Mesenchymal stem cell (in vitro differentiated cells and primary cell): ENCODE data around the gene CISD2.

Experiments used
- DNase-seq: peaks from one replicate; pipeline ENCODE4 v3.0.0-alpha.2; 2013
- H2AFZ ChIP-seq: one replicate; pipeline ENCODE4 v1.6.1; 2013; ENCODE audit warnings: low read depth, mild to moderate bottlenecking, control low read depth, inconsistent platforms, low read length, moderate library complexity
- H2AK5ac ChIP-seq: 2 replicates; pipeline ENCODE4 v1.6.1; 2013; ENCODE audit warnings: low read length, moderate library complexity, mild to moderate bottlenecking, inconsistent platforms; ENCODE audit not compliant: severe bottlenecking
- H2BK120ac ChIP-seq: one replicate; pipeline ENCODE4 v1.6.1; 2013; ENCODE audit warnings: low read depth, mild to moderate bottlenecking, inconsistent platforms, low read length, moderate library complexity
- H2BK12ac ChIP-seq, 2 experiments: one replicate each; pipeline ENCODE4 v1.6.1; 2013; ENCODE audit warnings: inconsistent platforms in 2 of 2, low read length in 2 of 2, mild to moderate bottlenecking in 2 of 2, moderate library complexity in 2 of 2, control low read depth in 1 of 2
- H2BK15ac ChIP-seq: one replicate; pipeline ENCODE4 v1.6.1; 2013; ENCODE audit warnings: mild to moderate bottlenecking, low read depth, inconsistent platforms; ENCODE audit not compliant: poor library complexity, severe bottlenecking
- H2BK5ac ChIP-seq: 2 replicates; pipeline ENCODE4 v1.6.1; 2013; ENCODE audit warnings: low read depth, mild to moderate bottlenecking, low read length, control low read depth, inconsistent platforms; ENCODE audit not compliant: poor library complexity, severe bottlenecking
- H3K14ac ChIP-seq, 2 experiments: one replicate each; pipeline ENCODE4 v1.6.1; 2013; ENCODE audit warnings: inconsistent platforms in 2 of 2, low read length in 2 of 2, control low read depth in 1 of 2, mild to moderate bottlenecking in 1 of 2, moderate library complexity in 1 of 2
- H3K18ac ChIP-seq, 2 experiments: one replicate each; pipeline ENCODE4 v1.6.1; 2013; ENCODE audit warnings: inconsistent platforms in 2 of 2, low read length in 2 of 2, control low read depth in 1 of 2, low read depth in 1 of 2, mild to moderate bottlenecking in 1 of 2
- H3K23ac ChIP-seq, 2 experiments: one replicate each; pipeline ENCODE4 v1.6.1; 2013; ENCODE audit warnings: inconsistent platforms in 2 of 2, low read length in 2 of 2, mild to moderate bottlenecking in 2 of 2, moderate library complexity in 2 of 2, control low read depth in 1 of 2
- H3K27ac ChIP-seq: 2 replicates; pipeline ENCODE4 v1.5.1; 2013; ENCODE audit warnings: mild to moderate bottlenecking, moderate library complexity, low read length, control low read depth, inconsistent platforms; ENCODE audit not compliant: poor library complexity, severe bottlenecking
- H3K27me3 ChIP-seq, 2 experiments: 2 replicates each; pipeline versions ENCODE4 v1.6.1 to v1.7.0; 2013; ENCODE audit warnings: low read length in 2 of 2, mild to moderate bottlenecking in 2 of 2, moderate library complexity in 2 of 2, control low read depth in 1 of 2, inconsistent platforms in 1 of 2; ENCODE audit not compliant: control insufficient read depth in 1 of 2, insufficient read depth in 1 of 2
- H3K36me3 ChIP-seq, 2 experiments: 2 replicates each; pipeline versions ENCODE4 v1.6.1 to v1.7.0; 2013; ENCODE audit warnings: low read length in 2 of 2, control low read depth in 1 of 2, inconsistent platforms in 1 of 2, low read depth in 1 of 2, mild to moderate bottlenecking in 1 of 2; ENCODE audit not compliant: insufficient read depth in 2 of 2, control insufficient read depth in 1 of 2
- H3K4ac ChIP-seq, 2 experiments: one replicate each; pipeline ENCODE4 v1.6.1; 2013; ENCODE audit warnings: inconsistent platforms in 2 of 2, low read length in 2 of 2, mild to moderate bottlenecking in 2 of 2, moderate library complexity in 2 of 2, control low read depth in 1 of 2, low read depth in 1 of 2
- H3K4me1 ChIP-seq: 2 replicates; pipeline ENCODE4 v1.6.1; 2013; ENCODE audit warnings: low read depth, low read length, control low read depth; ENCODE audit not compliant: control insufficient read depth, insufficient read depth
- H3K4me2 ChIP-seq: 2 replicates; pipeline ENCODE4 v1.6.1; 2013; ENCODE audit warnings: low read length, mild to moderate bottlenecking, inconsistent platforms; ENCODE audit not compliant: poor library complexity, severe bottlenecking
- H3K4me3 ChIP-seq, 2 experiments: 2 replicates each; pipeline versions ENCODE4 v1.5.1 to v1.7.0; 2013; ENCODE audit warnings: low read length in 2 of 2, mild to moderate bottlenecking in 2 of 2, control low read depth in 1 of 2, low read depth in 1 of 2; ENCODE audit not compliant: insufficient read depth in 1 of 2
- H3K79me1 ChIP-seq: replicated peaks from 2 replicates; pipeline ENCODE4 v1.6.1; 2013; ENCODE audit warnings: mild to moderate bottlenecking, control low read depth, low read length, inconsistent platforms; ENCODE audit not compliant: poor library complexity, severe bottlenecking
- H3K9ac ChIP-seq: 2 replicates; pipeline ENCODE4 v1.7.0; 2013; ENCODE audit warnings: mild to moderate bottlenecking, low read length, moderate library complexity
- H3K9me3 ChIP-seq: 2 replicates; pipeline ENCODE4 v1.7.0; 2013; ENCODE audit warnings: mild to moderate bottlenecking, low read length; ENCODE audit not compliant: control insufficient read depth
- H4K8ac ChIP-seq: one replicate; pipeline ENCODE4 v1.6.1; 2013; ENCODE audit warnings: inconsistent platforms, mild to moderate bottlenecking, low read length, moderate library complexity
- H4K91ac ChIP-seq: one replicate; pipeline ENCODE4 v1.6.1; 2013; ENCODE audit warnings: mild to moderate bottlenecking, low read length, inconsistent platforms
- WGBS: methylation state at CpG from one replicate; pipeline ENCODE4 v1.1.7; 2013; ENCODE audit warnings: mixed read lengths; 5-methylcytosine and 5-hydroxymethylcytosine counted together

CISD2 gene

DNA sequence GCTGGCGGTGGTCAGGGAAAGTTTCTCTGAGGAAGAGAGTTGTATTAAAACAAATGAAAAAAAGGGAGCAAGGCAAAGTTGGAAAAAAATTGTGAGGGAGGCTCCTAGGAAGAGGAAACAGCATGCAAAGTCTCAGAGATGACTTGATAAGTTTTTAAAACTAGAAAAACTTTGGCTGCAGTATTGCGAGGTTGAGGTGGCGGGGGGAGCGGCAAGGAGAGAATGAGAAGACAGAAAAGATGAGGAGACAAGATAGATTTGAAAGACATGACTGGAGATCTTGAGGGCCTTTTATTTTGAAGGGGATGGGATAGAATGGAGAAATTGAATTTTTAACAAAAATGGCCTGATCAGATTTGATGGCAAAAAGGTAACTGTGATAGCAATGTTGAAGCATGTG lies 36.7 kb upstream of the CISD2 start:
- H3K9ac ChIP-seq = no peak overlapping the region
- no peak overlapping the region for H3K4me3 ChIP-seq
- no peaks in the 10 kb centered on the region for H3K27me3 ChIP-seq
- H4K91ac ChIP-seq = no peak overlapping the region
- peaks cover 3% of the 10 kb centered on the region for H3K4me1 ChIP-seq
- no peak overlapping the region for H3K18ac ChIP-seq
- no peak overlapping the region for H2AK5ac ChIP-seq
- no peak overlapping the region for H3K4ac ChIP-seq
- no peak for DNase-seq
- no peak overlapping the region for H2AFZ ChIP-seq
- H3K4me2 ChIP-seq = no peak overlapping the region
- no peak overlapping the region for H2BK15ac ChIP-seq
- H3K9me3 ChIP-seq = no peaks in the 10 kb centered on the region
- no peak overlapping the region for H4K8ac ChIP-seq
- H3K23ac ChIP-seq = no peak overlapping the region
- H3K79me1 ChIP-seq = peaks cover 6% of the 10 kb centered on the region
- no peaks in the 10 kb centered on the region for H3K36me3 ChIP-seq
- H2BK12ac ChIP-seq = no peak overlapping the region
- H2BK5ac ChIP-seq = no peak overlapping the region
- H3K14ac ChIP-seq = no peak overlapping the region
- H3K27ac ChIP-seq = no peak overlapping the region
- 97% methylated on average over 4 of the region's 4 CpGs for WGBS
- no peak overlapping the region for H2BK120ac ChIP-seq

DNA sequence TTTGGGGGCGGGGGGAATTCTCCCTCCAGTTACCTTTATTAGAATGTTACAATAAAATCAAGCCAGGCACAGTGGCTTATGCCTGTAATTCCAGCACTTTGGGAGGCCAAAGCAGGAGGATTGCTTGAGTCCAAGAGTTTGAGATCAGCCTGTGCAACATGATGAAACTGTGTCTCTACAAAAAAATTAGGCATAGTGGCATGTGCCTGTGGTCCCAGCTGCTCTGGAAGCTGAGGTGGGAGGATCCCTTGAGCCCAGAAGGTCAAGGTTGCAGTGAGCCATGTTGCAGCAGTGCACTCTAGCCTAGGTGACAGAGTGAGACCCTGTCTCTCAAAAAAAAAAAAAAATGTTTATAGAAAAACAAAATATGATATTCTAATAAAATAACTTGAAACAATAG lies 36.1 kb upstream of the CISD2 start:
- H3K9me3 ChIP-seq = no peaks in the 10 kb centered on the region
- H2BK15ac ChIP-seq = no peak overlapping the region
- H3K4ac ChIP-seq = no peak overlapping the region
- H2BK12ac ChIP-seq = no peak overlapping the region
- H3K27me3 ChIP-seq = no peaks in the 10 kb centered on the region
- H3K14ac ChIP-seq = no peak overlapping the region
- H2BK5ac ChIP-seq = no peak overlapping the region
- no peaks in the 10 kb centered on the region for H3K36me3 ChIP-seq
- no peak overlapping the region for H3K23ac ChIP-seq
- no peak overlapping the region for H3K4me2 ChIP-seq
- no peak overlapping the region for H4K91ac ChIP-seq
- H3K27ac ChIP-seq = no peak overlapping the region
- no peak overlapping the region for H3K9ac ChIP-seq
- H4K8ac ChIP-seq = no peak overlapping the region
- no peak overlapping the region for H3K18ac ChIP-seq
- H2AFZ ChIP-seq = no peak overlapping the region
- no peak overlapping the region for H2AK5ac ChIP-seq
- H2BK120ac ChIP-seq = no peak overlapping the region
- WGBS = no CpG with 5 or more reads among the region's 1 CpG
- H3K79me1 ChIP-seq = peaks cover 6% of the 10 kb centered on the region
- H3K4me1 ChIP-seq = peaks cover 3% of the 10 kb centered on the region
- DNase-seq = no peak
- no peak overlapping the region for H3K4me3 ChIP-seq

DNA sequence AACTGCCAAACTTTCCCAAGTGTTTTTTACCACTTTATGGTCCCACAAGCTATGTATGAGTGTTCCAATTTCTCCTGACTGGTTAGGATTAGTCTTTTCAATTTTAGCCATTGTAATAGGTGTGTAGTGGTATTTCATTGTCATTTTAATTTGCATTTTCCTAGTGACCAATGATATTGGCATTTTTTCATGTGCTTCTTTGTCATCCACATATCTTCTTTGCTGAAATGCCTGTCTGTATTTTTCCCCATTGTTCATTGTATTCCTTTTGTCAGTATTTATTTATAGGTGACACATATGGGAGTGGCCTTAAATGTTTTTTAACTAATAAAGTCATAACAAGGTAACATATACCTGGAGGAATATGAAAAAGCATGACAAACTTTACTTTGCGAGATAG lies 32.2 kb upstream of the CISD2 start:
- Histone ChIP-seq H3K4me3 (no peak overlapping the region), H3K4ac (no peak overlapping the region), H2BK120ac (no peak overlapping the region), H3K36me3 (peaks cover 0 to 9% of the 10 kb centered on the region in 2 experiments), H3K23ac (no peak overlapping the region), H3K9ac (no peak overlapping the region), H2BK15ac (no peak overlapping the region), H3K9me3 (no peaks in the 10 kb centered on the region), H2AK5ac (no peak overlapping the region), H2BK5ac (no peak overlapping the region), H3K4me2 (no peak overlapping the region), H4K8ac (no peak overlapping the region), H3K27me3 (no peaks in the 10 kb centered on the region), H2AFZ (no peak overlapping the region), H3K4me1 (no peaks in the 10 kb centered on the region), H3K79me1 (peaks cover 6% of the 10 kb centered on the region), H3K14ac (no peak overlapping the region), H2BK12ac (no peak overlapping the region), H3K27ac (no peak overlapping the region), H3K18ac (no peak overlapping the region), H4K91ac (no peak overlapping the region)
- WGBS = no CpG with 5 or more reads among the region's 1 CpG
- DNase-seq = no peak

DNA sequence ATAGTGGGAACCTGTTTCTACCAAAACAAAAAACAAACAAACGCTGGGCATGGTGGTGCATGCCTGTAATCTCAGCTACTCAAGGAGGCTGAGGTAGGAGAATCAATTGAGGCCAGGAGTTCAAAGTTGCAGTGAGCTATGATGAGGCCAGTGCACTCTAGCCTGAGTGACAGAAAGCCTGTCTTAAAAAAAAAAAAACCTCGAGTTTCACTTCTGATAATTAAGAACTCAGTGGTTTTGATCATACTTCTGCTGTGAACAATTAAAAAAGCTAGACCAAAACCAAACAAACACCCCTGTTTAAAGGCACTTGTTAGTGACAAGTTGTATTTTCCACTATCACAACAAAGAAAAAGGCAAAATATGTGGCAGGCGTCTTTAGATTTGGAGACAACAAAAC lies 26.4 kb upstream of the CISD2 start:
- Histone ChIP-seq H3K4me3 (no peak overlapping the region), H2BK120ac (no peak overlapping the region), H2BK5ac (no peak overlapping the region), H2AK5ac (no peak overlapping the region), H3K14ac (no peak overlapping the region), H4K91ac (no peak overlapping the region), H4K8ac (no peak overlapping the region), H3K79me1 (no peaks in the 10 kb centered on the region), H3K23ac (no peak overlapping the region), H3K9me3 (no peaks in the 10 kb centered on the region), H2BK12ac (no peak overlapping the region), H3K27me3 (no peaks in the 10 kb centered on the region), H3K4me2 (no peak overlapping the region), H2AFZ (no peak overlapping the region), H2BK15ac (no peak overlapping the region), H3K36me3 (peaks cover 0 to 16% of the 10 kb centered on the region in 2 experiments), H3K27ac (no peak overlapping the region), H3K4ac (no peak overlapping the region), H3K4me1 (no peaks in the 10 kb centered on the region), H3K18ac (no peak overlapping the region), H3K9ac (no peak overlapping the region)
- no peak for DNase-seq
- 95% methylated on average over 2 of the region's 3 CpGs for WGBS
